Gastroesophageal sphincter (tissue), 4 donors: ENCODE data around the gene PIAS1. TPM values are rescaled to one million over a fixed set of nuclear protein-coding genes. Genes with fewer than 3 reads are reported as not detected.
"Not testable (repeated sequence)": the region's sequence is repeated elsewhere in the genome, so short reads cannot be mapped to it uniquely, and the experiment has no call there.

Experiments used
- ATAC-seq: fragments of 150-250 bp; one replicate; pipeline ENCODE4 v1.9.1; 2016; ENCODE audit warnings: mild to moderate bottlenecking, moderate library complexity
- H3K27ac ChIP-seq, 4 donors: fragments of 200-600 bp; sonication (generic) in 3 of 4; 1 replicate in 3 of 4; 2 replicates in 1 of 4; pipeline ENCODE4 v1.5.1; 2016 to 2019
- H3K27me3 ChIP-seq: fragments of 200-600 bp; sonication (generic); one replicate; pipeline ENCODE4 v1.5.1; 2019
- H3K36me3 ChIP-seq, 2 donors: fragments of 200-600 bp; sonication (generic); one replicate each; pipeline ENCODE4 v1.5.1; 2019; ENCODE audit warnings: control low read depth in 1 of 2
- H3K4me1 ChIP-seq, 3 donors: fragments of 200-600 bp; sonication (generic); 1 replicate in 2 of 3; 2 replicates in 1 of 3; pipeline ENCODE4 v1.5.1; 2016 to 2019; ENCODE audit warnings: control low read depth in 2 of 3
- H3K4me3 ChIP-seq, 2 donors: fragments of 200-600 bp; sonication (generic); one replicate each; pipeline ENCODE4 v1.5.1; 2019; ENCODE audit warnings: mild to moderate bottlenecking in 1 of 2, moderate library complexity in 1 of 2
- H3K9me3 ChIP-seq, 3 donors: fragments of 200-600 bp; sonication (generic); one replicate each; pipeline ENCODE4 v1.5.1; 2017 to 2019; ENCODE audit warnings: control low read depth in 2 of 3
- EP300 ChIP-seq: sonication (generic); formaldehyde crosslinking; IDR thresholded peaks from one replicate; pipeline ENCODE4 v1.6.1; 2017; ENCODE audit warnings: antibody characterized with exemption, mild to moderate bottlenecking
- POLR2A ChIP-seq, 2 donors: fragments of 450-650 bp; IDR thresholded peaks; one replicate each; pipeline ENCODE4 v1.6.1; 2017; ENCODE audit warnings: antibody characterized with exemption in 2 of 2, mild to moderate bottlenecking in 2 of 2, moderate library complexity in 1 of 2
- POLR2AphosphoS5 ChIP-seq: sonication (generic); formaldehyde crosslinking; IDR thresholded peaks from one replicate; pipeline ENCODE4 v1.6.1; 2017; ENCODE audit warnings: antibody characterized with exemption
- WGBS, 2 donors: methylation state at CpG; one replicate each; pipeline ENCODE4 v1.1.5; 2018; ENCODE audit warnings: low coverage in 1 of 2; 5-methylcytosine and 5-hydroxymethylcytosine counted together
- total RNA-seq, 4 donors: library from RNA; depleted of rRNA; stranded (reverse); fragments of >200 nt; gene quantifications; one replicate each; pipeline ENCODE4 v1.1.0, GENCODE V29; 2016
- TF ChIP-seq, protein P1 (sequence below), 4 experiments: fragments of 200-600 bp in 2 of 4; fragments of 450-650 bp in 2 of 4; sonication (generic) in 1 of 4; IDR thresholded peaks; one replicate each; pipeline ENCODE4 v1.5.1; 2017 to 2019; ENCODE audit warnings: antibody characterized with exemption in 4 of 4, mild to moderate bottlenecking in 2 of 4, moderate library complexity in 2 of 4

Gene PIAS1
- total RNA-seq, 4 donors from 2014 or later: 26.6 to 101 (median 48.9) TPM

DNA sequence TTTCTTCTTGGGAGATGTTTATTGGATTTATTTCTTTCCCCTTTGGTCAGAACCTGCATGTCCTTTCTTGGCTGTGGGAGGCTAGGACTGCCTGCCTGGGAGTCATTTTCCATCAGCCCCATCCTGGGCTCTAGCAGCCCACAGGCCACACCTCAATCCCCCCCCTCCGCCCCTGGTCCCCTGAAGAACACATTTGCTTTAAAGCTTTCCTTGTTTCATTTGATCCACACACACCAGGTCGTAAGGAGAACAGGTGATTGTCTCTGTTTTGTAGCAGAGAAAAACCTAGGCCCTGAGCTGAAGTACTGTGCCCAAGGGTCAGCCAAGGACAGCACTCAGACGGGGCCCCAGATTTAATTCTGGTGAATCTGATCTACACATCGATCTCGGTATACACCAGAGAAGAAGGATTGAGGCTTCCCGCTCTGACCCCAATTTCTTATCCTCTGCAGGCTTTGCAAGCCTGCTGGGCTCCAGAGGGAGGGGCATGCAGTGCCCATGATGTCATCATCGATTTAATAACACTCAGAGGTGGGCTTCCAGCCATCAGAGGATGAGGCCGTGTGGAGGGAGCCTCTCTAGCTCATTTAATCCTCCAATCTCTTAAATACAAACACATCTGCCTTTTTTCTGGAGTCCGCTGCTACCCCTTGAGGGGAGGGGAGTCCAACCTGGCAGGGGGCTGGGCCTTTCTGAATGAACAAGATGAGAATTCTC is 177.1 kb downstream of the PIAS1 start:
- Histone ChIP-seq H3K27ac (no peak overlapping the region), H3K4me3 (no peak overlapping the region), H3K27me3 (no peaks in the 10 kb centered on the region), H3K9me3 (no peaks in the 10 kb centered on the region), H3K4me1 (peaks cover 0 to 32% (median 13%) of the 10 kb centered on the region in 3 donors), H3K36me3 (no peaks in the 10 kb centered on the region)
- no peak for ATAC-seq
- TF ChIP-seq POLR2A (IDR thresholded peaks at IDR 0.05): no peak
- TF ChIP-seq POLR2AphosphoS5: no peak
- TF ChIP-seq EP300: no peak
- TF ChIP-seq, protein P1, sequence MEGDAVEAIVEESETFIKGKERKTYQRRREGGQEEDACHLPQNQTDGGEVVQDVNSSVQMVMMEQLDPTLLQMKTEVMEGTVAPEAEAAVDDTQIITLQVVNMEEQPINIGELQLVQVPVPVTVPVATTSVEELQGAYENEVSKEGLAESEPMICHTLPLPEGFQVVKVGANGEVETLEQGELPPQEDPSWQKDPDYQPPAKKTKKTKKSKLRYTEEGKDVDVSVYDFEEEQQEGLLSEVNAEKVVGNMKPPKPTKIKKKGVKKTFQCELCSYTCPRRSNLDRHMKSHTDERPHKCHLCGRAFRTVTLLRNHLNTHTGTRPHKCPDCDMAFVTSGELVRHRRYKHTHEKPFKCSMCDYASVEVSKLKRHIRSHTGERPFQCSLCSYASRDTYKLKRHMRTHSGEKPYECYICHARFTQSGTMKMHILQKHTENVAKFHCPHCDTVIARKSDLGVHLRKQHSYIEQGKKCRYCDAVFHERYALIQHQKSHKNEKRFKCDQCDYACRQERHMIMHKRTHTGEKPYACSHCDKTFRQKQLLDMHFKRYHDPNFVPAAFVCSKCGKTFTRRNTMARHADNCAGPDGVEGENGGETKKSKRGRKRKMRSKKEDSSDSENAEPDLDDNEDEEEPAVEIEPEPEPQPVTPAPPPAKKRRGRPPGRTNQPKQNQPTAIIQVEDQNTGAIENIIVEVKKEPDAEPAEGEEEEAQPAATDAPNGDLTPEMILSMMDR (IDR thresholded peaks at IDR 0.05): no peak
- 47 to 100% methylated on average over 2 to 6 of the region's 9 CpGs for WGBS, 2 donors

DNA sequence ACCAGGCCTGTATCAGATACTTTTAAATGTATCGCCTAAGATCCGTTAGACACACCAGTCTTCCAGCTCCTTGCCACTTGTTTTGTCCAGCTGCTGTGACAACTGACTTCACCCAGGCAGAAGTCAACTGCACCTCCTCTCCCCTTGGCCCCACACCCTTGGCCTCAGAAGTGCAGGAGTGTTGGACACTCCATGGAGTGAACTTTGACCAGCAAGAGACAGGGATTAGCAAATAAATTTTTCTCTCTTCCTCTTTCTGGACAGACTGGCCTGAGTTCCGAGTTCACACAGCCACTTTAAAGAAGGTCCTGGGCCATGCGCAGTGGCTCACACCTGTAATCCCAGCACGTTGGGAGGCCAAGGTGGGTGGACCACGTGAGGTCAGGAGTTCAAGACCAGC is 178.3 kb downstream of the PIAS1 start:
- WGBS, 2 donors: 86% methylated on average over 3 of the region's 6 CpGs; no CpG with 5 or more reads in 1 of the 2 donors
- H3K27me3 ChIP-seq: no peaks in the 10 kb centered on the region
- no peak for ATAC-seq
- no peaks in the 10 kb centered on the region for H3K36me3 ChIP-seq
- H3K9me3 ChIP-seq: no peaks in the 10 kb centered on the region
- no peak overlapping the region for H3K4me3 ChIP-seq
- H3K27ac ChIP-seq: no peak overlapping the region
- H3K4me1 ChIP-seq: peaks cover 0 to 28% (median 13%) of the 10 kb centered on the region in 3 donors
- TF ChIP-seq, protein P1 (IDR thresholded peaks at IDR 0.05): no peak
- TF ChIP-seq POLR2A (IDR thresholded peaks at IDR 0.05) (no peak), POLR2AphosphoS5 (no peak), EP300 (no peak)

DNA sequence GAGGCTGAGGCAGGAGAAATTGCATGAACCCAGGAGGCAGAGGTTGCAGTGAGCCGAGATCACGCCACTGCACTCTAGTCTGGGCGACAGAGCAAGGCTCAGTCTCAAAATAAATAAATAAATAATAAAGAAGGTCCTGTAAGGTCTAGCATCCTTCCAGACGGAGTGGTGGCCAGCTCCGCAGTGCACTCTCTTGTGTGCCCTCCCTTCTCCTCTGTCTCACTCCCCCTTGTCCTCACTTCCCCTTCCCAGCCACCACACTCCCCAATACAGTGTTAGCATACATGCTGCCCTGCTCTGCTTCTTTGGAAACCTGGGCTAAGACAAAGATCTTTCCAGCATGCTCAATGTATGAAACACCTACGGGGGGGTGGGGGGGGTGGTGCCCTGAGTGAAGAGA is 178.8 kb downstream of the PIAS1 start:
- Histone ChIP-seq H3K27me3 (no peaks in the 10 kb centered on the region), H3K9me3 (no peaks in the 10 kb centered on the region), H3K36me3 (no peaks in the 10 kb centered on the region), H3K4me3 (no peak overlapping the region), H3K27ac (no peak overlapping the region), H3K4me1 (peaks cover 0 to 23% (median 11%) of the 10 kb centered on the region in 3 donors)
- no peak for ATAC-seq
- WGBS, 2 donors: 83 to 96% methylated on average over 4 to 5 of the region's 6 CpGs
- TF ChIP-seq, protein P1 (IDR thresholded peaks at IDR 0.05): no peak
- TF ChIP-seq EP300 (no peak), POLR2AphosphoS5 (no peak)

DNA sequence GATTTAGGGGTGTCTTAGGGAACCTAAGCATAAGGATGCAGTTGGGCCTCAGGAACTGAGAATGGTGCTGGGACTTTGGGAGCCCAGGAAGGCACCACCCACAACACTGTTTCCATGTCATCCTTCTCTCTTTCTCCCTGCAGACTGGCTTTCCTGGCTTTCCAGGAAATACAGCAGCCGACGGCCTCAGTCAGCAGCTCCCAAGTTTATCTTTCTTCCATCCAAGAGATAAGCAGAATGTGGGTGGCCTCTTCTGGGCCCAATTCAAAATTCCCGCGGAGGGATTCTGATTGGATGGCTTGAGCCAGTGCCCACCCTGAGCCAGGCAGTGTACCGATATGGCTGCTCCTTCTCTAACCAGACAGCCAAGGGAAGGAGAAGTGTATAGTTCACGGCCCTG is 179.9 kb downstream of the PIAS1 start:
- no peak for ATAC-seq
- Histone ChIP-seq H3K4me3 (no peak overlapping the region), H3K27ac (no peak overlapping the region), H3K27me3 (no peaks in the 10 kb centered on the region), H3K4me1 (peaks cover 0 to 12% (median 5%) of the 10 kb centered on the region in 3 donors), H3K36me3 (no peaks in the 10 kb centered on the region), H3K9me3 (no peaks in the 10 kb centered on the region)
- TF ChIP-seq EP300 (no peak), POLR2A (IDR thresholded peaks at IDR 0.05) (no peak), POLR2AphosphoS5 (no peak)
- TF ChIP-seq, protein P1 (IDR thresholded peaks at IDR 0.05): no peak
- WGBS, 2 donors: 30 to 69% methylated on average over 2 of the region's 6 CpGs

DNA sequence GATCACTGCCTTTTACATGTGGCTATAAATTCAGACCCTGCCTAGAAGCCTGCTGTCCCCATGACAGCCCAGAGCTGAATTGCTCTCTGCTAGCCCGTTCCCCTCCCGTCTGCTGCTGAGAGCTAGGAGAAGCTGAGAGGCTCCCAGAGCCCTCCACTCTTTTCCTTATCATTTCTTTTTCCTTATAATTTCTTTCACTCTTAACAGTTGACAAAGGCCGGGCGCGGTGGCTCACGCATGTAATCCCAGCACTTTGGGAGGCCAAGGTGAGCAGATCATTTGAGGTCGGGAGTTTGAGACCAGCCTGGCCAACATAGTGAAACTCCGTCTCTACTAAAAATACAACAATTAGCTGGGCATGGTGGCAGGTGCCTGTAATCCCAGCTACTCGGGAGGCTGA is 180.4 kb downstream of the PIAS1 start:
- H3K36me3 ChIP-seq, H3K27ac ChIP-seq, H3K27me3 ChIP-seq, ATAC-seq, H3K9me3 ChIP-seq, H3K4me3 ChIP-seq: not testable (repeated sequence)
- H3K4me1 ChIP-seq: peaks cover 0 to 12% (median 5%) of the 10 kb centered on the region in 3 donors
- WGBS, 2 donors: 100% methylated on average over 7 of the region's 9 CpGs; no CpG with 5 or more reads in 1 of the 2 donors
